ENCODE data around the gene TEX14.

The TEX14 gene

GRCh38 chr17:58703137-58703915, 11.5 kb upstream of the TEX14 start:
- DNase-seq (ENCODE audit: low read depth, low spot score), result peak; percentile 3
- no peak for TF ChIP-seq CTCF (IDR thresholded peaks at IDR 0.05; ENCODE audit: insufficient read depth, low read length, missing control alignments)
- H3K4me3 ChIP-seq (ENCODE audit: low read depth, low read length), result no peak overlapping the region
- POLR2A ChIA-PET, result no interaction called here
- CTCF ChIA-PET, result interaction anchor here (0.8 to 4.5 kb wide), 5 partner anchors 7 to 302 kb away, joined by 3 to 23 read pairs (median 4); no protein-coding TSS in a partner anchor

- DNase-seq (ENCODE audit: low read depth, low spot score), result no peak
- CTCF ChIA-PET, result interaction anchor here (0.9 to 4.5 kb wide), 5 partner anchors 8 to 303 kb away, joined by 3 to 23 read pairs (median 4); no protein-coding TSS in a partner anchor
- no peak overlapping the region for H3K4me3 ChIP-seq (ENCODE audit: low read depth, low read length)
- no peak for TF ChIP-seq CTCF (IDR thresholded peaks at IDR 0.05; ENCODE audit: insufficient read depth, low read length, missing control alignments)
- POLR2A ChIA-PET, result no interaction called here
These were observed 10.9 kb upstream of the TEX14 start for GRCh38 chr17:58702708-58703107.

- TF ChIP-seq CTCF (IDR thresholded peaks at IDR 0.05; ENCODE audit: insufficient read depth, low read length, missing control alignments), result no peak
- ChIA-PET POLR2A (interaction anchor here (0.7 kb wide), 1 partner anchor 71 kb away, joined by 5 read pairs; no protein-coding TSS in a partner anchor), CTCF (interaction anchor here (0.9 to 4.5 kb wide), 5 partner anchors 9 to 303 kb away, joined by 3 to 23 read pairs (median 7); no protein-coding TSS in a partner anchor)
- DNase-seq (ENCODE audit: low read depth, low spot score), result no peak
- H3K4me3 ChIP-seq (ENCODE audit: low read depth, low read length), result no peak overlapping the region
These were observed 10.2 kb upstream of the TEX14 start for GRCh38 chr17:58702045-58702476.

GRCh38 chr17:58699771-58700170, 7.9 kb upstream of the TEX14 start:
- POLR2A ChIA-PET, result no interaction called here

GRCh38 chr17:58694826-58695225, 3.0 kb upstream of the TEX14 start:
- ChIA-PET CTCF (interaction anchor here (1.4 kb wide), 1 partner anchor 310 kb away, joined by 4 read pairs; no protein-coding TSS in a partner anchor), POLR2A (no interaction called here)
- TF ChIP-seq CTCF (IDR thresholded peaks at IDR 0.05; ENCODE audit: insufficient read depth, low read length, missing control alignments), result no peak
- no peak overlapping the region for H3K4me3 ChIP-seq (ENCODE audit: low read depth, low read length)
- DNase-seq (ENCODE audit: low read depth, low spot score), result no peak

More at GRCh38 chr17:58699771-58700170, 7.9 kb upstream of the TEX14 start:
- H3K4me3 ChIP-seq (ENCODE audit: low read depth, low read length), result no peak overlapping the region
- CTCF ChIA-PET, result interaction anchor here (0.8 to 4.5 kb wide), 5 partner anchors 11 to 306 kb away, joined by 3 to 23 read pairs (median 7); no protein-coding TSS in a partner anchor
- DNase-seq (ENCODE audit: low read depth, low spot score), result no peak
- no peak for TF ChIP-seq CTCF (IDR thresholded peaks at IDR 0.05; ENCODE audit: insufficient read depth, low read length, missing control alignments)

GRCh38 chr17:58694302-58694701, 2.5 kb upstream of the TEX14 start:
- DNase-seq (ENCODE audit: low read depth, low spot score), result no peak
- TF ChIP-seq CTCF (IDR thresholded peaks at IDR 0.05; ENCODE audit: insufficient read depth, low read length, missing control alignments), result no peak
- CTCF ChIA-PET, result interaction anchor here (1.4 kb wide), 1 partner anchor 310 kb away, joined by 4 read pairs; no protein-coding TSS in a partner anchor
- POLR2A ChIA-PET, result no interaction called here
- H3K4me3 ChIP-seq (ENCODE audit: low read depth, low read length), result no peak overlapping the region

All from AG04449 (cell line).